HG02623 (cell line): ENCODE data around the gene MRAS.
"Not testable (repeated sequence)": the region's sequence is repeated elsewhere in the genome, so short reads cannot be mapped to it uniquely, and the experiment has no call there.

Experiments
- ATAC-seq: cut with Tn5 transposase; IDR thresholded peaks from one replicate; pipeline ENCODE4 v1.9.1; 2021; ENCODE audit warnings: moderate library complexity; ENCODE audit not compliant: unreplicated experiment

The MRAS gene

GRCh38 chr3:138366006-138366759 lies 17.8 kb downstream of the MRAS start:
- no peak for ATAC-seq

GRCh38 chr3:138367326-138367850 lies 19.0 kb downstream of the MRAS start:
- ATAC-seq = no peak

- no peak for ATAC-seq
Observed at GRCh38 chr3:138367911-138368310, 19.5 kb downstream of the MRAS start.

- no peak for ATAC-seq
Observed at GRCh38 chr3:138369151-138369900, 20.9 kb downstream of the MRAS start.

GRCh38 chr3:138370321-138370720 lies 21.9 kb downstream of the MRAS start:
- ATAC-seq = no peak

- ATAC-seq = peak; percentile 100
Observed at GRCh38 chr3:138371070-138371965, 22.9 kb downstream of the MRAS start.

GRCh38 chr3:138373087-138373735 lies 24.8 kb downstream of the MRAS start:
- no peak for ATAC-seq

- ATAC-seq = no peak
Observed at GRCh38 chr3:138373736-138374094, 25.3 kb downstream of the MRAS start.

GRCh38 chr3:138374573-138375134 lies 26.3 kb downstream of the MRAS start:
- no peak for ATAC-seq

GRCh38 chr3:138375447-138375846 lies 27.1 kb downstream of the MRAS start:
- no peak for ATAC-seq

- ATAC-seq = no peak
Observed at GRCh38 chr3:138376663-138377062, 28.3 kb downstream of the MRAS start.

- not testable (repeated sequence) for ATAC-seq
Observed at GRCh38 chr3:138377212-138377611, 28.8 kb downstream of the MRAS start.

GRCh38 chr3:138377804-138378203 lies 29.4 kb downstream of the MRAS start:
- ATAC-seq = no peak

- no peak for ATAC-seq
Observed at GRCh38 chr3:138378331-138378730, 30.0 kb downstream of the MRAS start.

GRCh38 chr3:138378990-138379389 lies 30.6 kb downstream of the MRAS start:
- ATAC-seq = no peak

- no peak for ATAC-seq
Observed at GRCh38 chr3:138381413-138381901, 33.1 kb downstream of the MRAS start.

- no peak for ATAC-seq
Observed at GRCh38 chr3:138381950-138382715, 33.8 kb downstream of the MRAS start.

GRCh38 chr3:138383715-138384465 lies 35.5 kb downstream of the MRAS start:
- no peak for ATAC-seq

- no peak for ATAC-seq
Observed at GRCh38 chr3:138384531-138384930, 36.2 kb downstream of the MRAS start.
